H1 (cell line): ENCODE measurements around the gene IQCN. TPM values are rescaled to one million over a fixed set of nuclear protein-coding genes. Genes with fewer than 3 reads are reported as not detected.

Experiments used
- CTCF ChIA-PET: fragments of 300-600 bp; sonication (Branson Sonifier 250); formaldehyde crosslinking; loops from one replicate; lab custom pipeline; 2021; ENCODE audit not compliant: partially characterized antibody; lab: Charles Lee
- POLR2A ChIA-PET: fragments of 300-600 bp; sonication (Branson Sonifier 250); formaldehyde crosslinking; loops from one replicate; lab custom pipeline; 2021; ENCODE audit warnings: inconsistent platforms; ENCODE audit not compliant: partially characterized antibody; lab: Charles Lee
- DNase-seq, 2 experiments: peaks; one replicate each; pipeline versions ENCODE4 v3.0.0 to v3.0.0-alpha.2; 2010 to 2022; ENCODE audit warnings: low spot score in 2 of 2, low read depth in 1 of 2, mixed read lengths in 1 of 2
- FAIRE-seq: peaks from 2 replicates; lab custom pipeline; 2011; peaks lifted over from hg19 to GRCh38; lab: Jason Lieb, UNC
- H2AFZ ChIP-seq: 2 replicates; pipeline ENCODE4 v1.8.1; 2012; ENCODE audit warnings: low read length, inconsistent platforms
- H2AK5ac ChIP-seq: 2 replicates; pipeline ENCODE4 v1.6.1; 2013; ENCODE audit warnings: low read depth, low read length
- H2BK120ac ChIP-seq: replicated peaks from 2 replicates; pipeline ENCODE3; 2013; ENCODE audit warnings: low read depth, low read length, inconsistent platforms
- H2BK12ac ChIP-seq: 2 replicates; pipeline ENCODE4 v1.6.1; 2013; ENCODE audit warnings: low read depth, low read length
- H2BK15ac ChIP-seq: 2 replicates; pipeline ENCODE4 v1.6.1; 2013; ENCODE audit warnings: low read length
- H2BK20ac ChIP-seq: 2 replicates; pipeline ENCODE4 v1.6.1; 2013; ENCODE audit warnings: low read length
- H2BK5ac ChIP-seq: 2 replicates; pipeline ENCODE4 v1.6.1; 2013; ENCODE audit warnings: low read depth, low read length
- H3K14ac ChIP-seq: 2 replicates; pipeline ENCODE4 v1.6.1; 2013; ENCODE audit warnings: inconsistent platforms; ENCODE audit not compliant: insufficient read length
- H3K18ac ChIP-seq: 2 replicates; pipeline ENCODE4 v1.6.1; 2013; ENCODE audit warnings: low read length; ENCODE audit errors: extremely low read depth
- H3K23ac ChIP-seq: 2 replicates; pipeline ENCODE4 v1.6.1; 2013; ENCODE audit warnings: inconsistent platforms; ENCODE audit not compliant: insufficient read length
- H3K23me2 ChIP-seq: 2 replicates; pipeline ENCODE4 v1.6.1; 2013; ENCODE audit warnings: low read depth, low read length
- H3K27ac ChIP-seq: 2 replicates; pipeline ENCODE4 v1.6.1; 2011; ENCODE audit warnings: low read depth, low read length, inconsistent platforms
- H3K27me3 ChIP-seq, 4 experiments: replicated peaks in 1 of 4; 1 replicate in 1 of 4; 2 replicates in 3 of 4; pipeline versions ENCODE4 v1.6.1 to v1.8.1; 2011 to 2013; ENCODE audit warnings: low read length in 3 of 4, mild to moderate bottlenecking in 3 of 4, inconsistent platforms in 2 of 4, mixed read lengths in 2 of 4, moderate library complexity in 1 of 4; ENCODE audit not compliant: control insufficient read depth in 3 of 4, insufficient read depth in 3 of 4; ENCODE audit errors: extremely low read depth in 1 of 4
- H3K36me3 ChIP-seq, 4 experiments: 2 replicates each; pipeline versions ENCODE4 v1.6.1 to v1.8.1; 2011 to 2013; ENCODE audit warnings: mild to moderate bottlenecking in 4 of 4, low read length in 3 of 4, moderate library complexity in 2 of 4, control low read depth in 1 of 4, inconsistent platforms in 1 of 4; ENCODE audit not compliant: insufficient read depth in 4 of 4, control insufficient read depth in 2 of 4
- H3K4ac ChIP-seq: replicated peaks from 2 replicates; pipeline ENCODE3; 2013; ENCODE audit warnings: low read length, low read depth, mixed read lengths, inconsistent platforms; ENCODE audit not compliant: insufficient read length
- H3K4me1 ChIP-seq, 4 experiments: replicated peaks in 1 of 4; 1 replicate in 1 of 4; 2 replicates in 3 of 4; pipeline versions ENCODE4 v1.6.1 to v1.8.1; 2011 to 2013; ENCODE audit warnings: low read length in 3 of 4, inconsistent platforms in 2 of 4, mixed read lengths in 1 of 4; ENCODE audit not compliant: insufficient read depth in 4 of 4, control insufficient read depth in 3 of 4
- H3K4me2 ChIP-seq, 2 experiments: 2 replicates each; pipeline versions ENCODE4 v1.6.1 to v1.8.1; 2011 to 2013; ENCODE audit warnings: low read depth in 2 of 2, low read length in 2 of 2, control low read depth in 1 of 2, inconsistent platforms in 1 of 2, mild to moderate bottlenecking in 1 of 2; ENCODE audit not compliant: insufficient read depth in 1 of 2
- H3K4me3 ChIP-seq, 4 experiments: fragments of 200-600, 300-600 bp in 1 of 4; sonication (generic), shearing (Covaris generic), sonication (Bioruptor Twin) in 1 of 4; 2 replicates each; pipeline versions ENCODE4 v1.5.1 to v1.8.1; 2011 to 2016; ENCODE audit warnings: low read length in 4 of 4, low read depth in 3 of 4, control low read depth in 2 of 4, inconsistent platforms in 2 of 4, mild to moderate bottlenecking in 2 of 4, mixed read lengths in 1 of 4, moderate library complexity in 1 of 4; ENCODE audit not compliant: insufficient read depth in 2 of 4; ENCODE audit errors: extremely low read depth in 1 of 4
- H3K56ac ChIP-seq: replicated peaks from 2 replicates; pipeline ENCODE3; 2013; ENCODE audit warnings: low read depth, mild to moderate bottlenecking, mixed read lengths, low read length, inconsistent platforms; ENCODE audit not compliant: insufficient read length
- H3K79me1 ChIP-seq: 2 replicates; pipeline ENCODE4 v1.6.1; 2013; ENCODE audit warnings: low read depth, low read length, control low read depth
- H3K79me2 ChIP-seq, 2 experiments: 2 replicates each; pipeline versions ENCODE4 v1.6.1 to v1.8.1; 2012 to 2013; ENCODE audit warnings: low read length in 2 of 2, mild to moderate bottlenecking in 2 of 2, inconsistent platforms in 1 of 2; ENCODE audit not compliant: insufficient read depth in 2 of 2, control insufficient read depth in 1 of 2
- H3K9ac ChIP-seq, 4 experiments: replicated peaks in 1 of 4; 1 replicate in 1 of 4; 2 replicates in 3 of 4; pipeline versions ENCODE4 v1.6.1 to v1.8.1; 2011 to 2013; ENCODE audit warnings: low read depth in 3 of 4, low read length in 3 of 4, control low read depth in 2 of 4, mild to moderate bottlenecking in 2 of 4, moderate library complexity in 2 of 4, inconsistent platforms in 1 of 4; ENCODE audit errors: extremely low read depth in 1 of 4
- H3K9me3 ChIP-seq, 2 experiments: 2 replicates each; pipeline versions ENCODE4 v1.6.1 to v1.8.1; 2012 to 2013; ENCODE audit warnings: mild to moderate bottlenecking in 2 of 2, moderate library complexity in 2 of 2, control low read depth in 1 of 2, inconsistent platforms in 1 of 2, low read depth in 1 of 2, low read length in 1 of 2, mixed read lengths in 1 of 2; ENCODE audit not compliant: insufficient read depth in 2 of 2
- H4K20me1 ChIP-seq, 2 experiments: replicated peaks in 1 of 2; 2 replicates each; pipeline versions ENCODE3 to v1.8.1; 2011 to 2013; ENCODE audit warnings: inconsistent platforms in 2 of 2, low read length in 2 of 2, mild to moderate bottlenecking in 1 of 2; ENCODE audit not compliant: insufficient read depth in 2 of 2, control insufficient read depth in 1 of 2
- H4K5ac ChIP-seq: 2 replicates; pipeline ENCODE4 v1.6.1; 2013; ENCODE audit warnings: low read length, low read depth, mixed read lengths, inconsistent platforms; ENCODE audit not compliant: insufficient read length
- H4K8ac ChIP-seq: 2 replicates; pipeline ENCODE4 v1.8.0; 2013; ENCODE audit warnings: mild to moderate bottlenecking, moderate library complexity, low read length, inconsistent platforms; ENCODE audit not compliant: insufficient read depth; ENCODE audit errors: extremely low read depth
- H4K91ac ChIP-seq: replicated peaks from 2 replicates; pipeline ENCODE3; 2013; ENCODE audit warnings: low read length, mixed read lengths, inconsistent platforms; ENCODE audit not compliant: insufficient read length
- ATF3 ChIP-seq: IDR thresholded peaks from 2 replicates; pipeline ENCODE4 v1.6.1; 2011; ENCODE audit warnings: low read depth, mild to moderate bottlenecking, low read length; ENCODE audit not compliant: insufficient read depth
- BACH1 ChIP-seq: IDR thresholded peaks from 2 replicates; pipeline ENCODE4 v1.6.1; 2012; ENCODE audit warnings: low read length, improper control_type of control experiment
- BRCA1 ChIP-seq: IDR thresholded peaks from 2 replicates; pipeline ENCODE4 v1.6.1; 2012; ENCODE audit warnings: low read depth, low read length, improper control_type of control experiment
- CBX5 ChIP-seq: fragments of 300-800, 300-1000 bp; sonication (generic); IDR thresholded peaks from 2 replicates; pipeline ENCODE4 v1.7.1; 2016; ENCODE audit warnings: antibody characterized with exemption, low read length, low read depth
- CEBPB ChIP-seq: IDR thresholded peaks from 2 replicates; pipeline ENCODE4 v1.6.1; 2012; ENCODE audit warnings: low read depth, low read length
- E2F6 ChIP-seq: IDR thresholded peaks from 2 replicates; pipeline ENCODE4 v1.6.1; 2012; ENCODE audit warnings: inconsistent platforms
- RBBP5 ChIP-seq: IDR thresholded peaks from 2 replicates; pipeline ENCODE4 v1.7.1; 2012; ENCODE audit warnings: low read depth, mild to moderate bottlenecking, inconsistent platforms, low read length, moderate library complexity, borderline replicate concordance
- TBP ChIP-seq: IDR thresholded peaks from 2 replicates; pipeline ENCODE4 v1.6.1; 2011; ENCODE audit warnings: low read depth, low read length, improper control_type of control experiment
- WGBS, 2 experiments: shearing (Covaris generic) in 1 of 2; methylation state at CpG; one replicate each; pipeline versions ENCODE4 v1.1.6 to v1.1.7; 2013 to 2015; ENCODE audit warnings: low lambda C conversion rate in 2 of 2, mixed read lengths in 2 of 2, inconsistent platforms in 1 of 2, low coverage in 1 of 2, missing lambda C conversion rate in 1 of 2; ENCODE audit not compliant: insufficient replicate concordance in 2 of 2, insufficient coverage in 1 of 2, insufficient read length in 1 of 2; ENCODE audit errors: extremely low coverage in 1 of 2, missing lambda C conversion rate in 1 of 2; 5-methylcytosine and 5-hydroxymethylcytosine counted together
- polyA plus RNA-seq, 7 experiments: library from polyadenylated mRNA; depleted of rRNA in 3 of 7; stranded (reverse) in 5 of 7; unstranded in 2 of 7; fragments of >200 nt in 5 of 7; fragments of 200-250 nt in 2 of 7; gene quantifications; 1 replicate in 5 of 7; 2 replicates in 1 of 7; 4 replicates in 1 of 7; pipeline versions ENCODE4 v1.2.1 to v1.2.3, GENCODE V29; 2011 to 2013; ENCODE audit warnings: missing spikeins in 2 of 7, mixed read lengths in 2 of 7
- total RNA-seq: library from RNA; stranded (reverse); fragmentation: NEBNext Ultra II Directional; extraction: Animal tissue kit (Norgen Biotek cat#: 25700); gene quantifications from 2 replicates; pipeline ENCODE4 v1.2.1, GENCODE V29; 2021

Gene IQCN
- total and polyA plus RNA-seq, 2 of the 8 experiments (the other 6 are each of a cell fraction or from before 2014, with no cell fraction given) = 0.36 to 1.0 TPM

GRCh38 chr19:18309525-18310064 is 35.3 kb upstream of the IQCN start:
- Histone ChIP-seq H3K9ac (no peak overlapping the region), H4K5ac (no peak overlapping the region), H3K36me3 (peaks cover 15 to 69% (median 47%) of the 10 kb centered on the region in 4 experiments), H3K79me1 (no peaks in the 10 kb centered on the region; the same call in 1 of the 2 replicates), H4K20me1 (peaks cover 0 to 10% of the 10 kb centered on the region in 2 experiments), H3K4me1 (peaks cover 0 to 11% (median 4%) of the 10 kb centered on the region in 4 experiments; a peak in 6 of 7 replicates), H3K4me2 (no peak overlapping the region), H4K91ac (no peak overlapping the region), H3K56ac (no peak overlapping the region), H2AFZ (no peak overlapping the region), H3K4me3 (no peak overlapping the region), H2BK20ac (no peak overlapping the region), H3K27ac (no peak overlapping the region), H2BK120ac (no peak overlapping the region), H3K4ac (no peak overlapping the region), H3K23me2 (no peaks in the 10 kb centered on the region), H2BK12ac (no peak overlapping the region), H3K9me3 (no peaks in the 10 kb centered on the region), H2AK5ac (no peak overlapping the region), H2BK15ac (no peak overlapping the region), H3K27me3 (no peaks in the 10 kb centered on the region), H3K79me2 (peaks cover 0 to 7% of the 10 kb centered on the region in 2 experiments; a peak in 1 of 4 replicates), H4K8ac (no peak overlapping the region; the same call in 1 of the 2 replicates), H3K14ac (no peak overlapping the region), H3K23ac (no peak overlapping the region), H2BK5ac (no peak overlapping the region), H3K18ac (no peak overlapping the region)
- ChIA-PET CTCF (interaction anchor here (1.1 to 13.7 kb wide), 4 partner anchors 9 to 36 kb away, joined by 3 to 242 read pairs (median 5); partner anchors contain the start of genes IQCN and JUND), POLR2A (interaction anchor here (0.6 to 13.8 kb wide), 5 partner anchors 12 to 53 kb away, joined by 4 to 200 read pairs (median 6); partner anchors contain the start of genes JUND and LSM4)
- WGBS, 2 experiments = 95% methylated on average over 30 of the region's 33 CpGs; no CpG with 5 or more reads in 1 of the 2 experiments
- no peak for DNase-seq
- no peak for FAIRE-seq
- TF ChIP-seq RBBP5 (no peak), CEBPB (no peak), CBX5 (no peak), BRCA1 (no peak), ATF3 (no peak), E2F6 (no peak), BACH1 (no peak), TBP (no peak)
